ENCODE measurements around the gene ABCC4. TPM values are rescaled to one million over a fixed set of nuclear protein-coding genes. Genes with fewer than 3 reads are reported as not detected.

Gene ABCC4
- total and polyA plus RNA-seq, 4 donors = 0.74 to 22.5 (median 2.0) TPM

GRCh38 chr13:95060014-95060519 is 241.2 kb downstream of the ABCC4 start (continued):
- TF ChIP-seq, protein P1, sequence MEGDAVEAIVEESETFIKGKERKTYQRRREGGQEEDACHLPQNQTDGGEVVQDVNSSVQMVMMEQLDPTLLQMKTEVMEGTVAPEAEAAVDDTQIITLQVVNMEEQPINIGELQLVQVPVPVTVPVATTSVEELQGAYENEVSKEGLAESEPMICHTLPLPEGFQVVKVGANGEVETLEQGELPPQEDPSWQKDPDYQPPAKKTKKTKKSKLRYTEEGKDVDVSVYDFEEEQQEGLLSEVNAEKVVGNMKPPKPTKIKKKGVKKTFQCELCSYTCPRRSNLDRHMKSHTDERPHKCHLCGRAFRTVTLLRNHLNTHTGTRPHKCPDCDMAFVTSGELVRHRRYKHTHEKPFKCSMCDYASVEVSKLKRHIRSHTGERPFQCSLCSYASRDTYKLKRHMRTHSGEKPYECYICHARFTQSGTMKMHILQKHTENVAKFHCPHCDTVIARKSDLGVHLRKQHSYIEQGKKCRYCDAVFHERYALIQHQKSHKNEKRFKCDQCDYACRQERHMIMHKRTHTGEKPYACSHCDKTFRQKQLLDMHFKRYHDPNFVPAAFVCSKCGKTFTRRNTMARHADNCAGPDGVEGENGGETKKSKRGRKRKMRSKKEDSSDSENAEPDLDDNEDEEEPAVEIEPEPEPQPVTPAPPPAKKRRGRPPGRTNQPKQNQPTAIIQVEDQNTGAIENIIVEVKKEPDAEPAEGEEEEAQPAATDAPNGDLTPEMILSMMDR (IDR thresholded peaks at IDR 0.05; ENCODE audit: low read depth, low read length, missing input control) = no peak
- no peak for TF ChIP-seq JUND (IDR thresholded peaks at IDR 0.05)

DNA sequence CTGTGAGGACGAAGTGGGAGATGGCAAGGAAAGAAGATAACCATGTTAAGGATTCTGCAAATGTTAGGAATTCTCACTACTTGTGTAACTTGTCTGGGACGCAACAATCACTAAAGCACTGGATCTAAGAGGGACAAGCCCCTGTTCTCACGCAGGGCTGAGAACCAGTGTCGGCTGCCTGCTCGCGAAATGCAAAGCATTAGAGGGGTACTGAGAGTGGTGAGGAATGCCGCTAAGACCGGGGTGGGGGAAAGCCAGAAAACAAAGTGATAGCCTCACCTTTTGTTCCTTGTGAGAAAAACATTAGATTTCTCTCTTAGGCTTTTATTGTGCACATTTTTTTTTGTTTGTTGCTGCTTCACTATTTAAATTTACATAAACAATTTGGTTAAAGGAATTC is 241.9 kb downstream of the ABCC4 start:
- no peaks in the 10 kb centered on the region for H3K9me3 ChIP-seq (ENCODE audit: control insufficient read depth in 4 of 4, low read length in 3 of 4)
- H3K36me3 ChIP-seq (ENCODE audit: control insufficient read depth in 4 of 4, insufficient read depth in 3 of 4, low read depth in 1 of 4, low read length in 3 of 4) = no peaks in the 10 kb centered on the region
- DNase-seq (ENCODE audit: low spot score) = no peak
- no peak overlapping the region for H3K4me3 ChIP-seq (ENCODE audit: low read depth in 1 of 3, low read length in 3 of 3)
- no peak overlapping the region for H3K27ac ChIP-seq (ENCODE audit: low read depth in 1 of 2, low read length in 2 of 2)
- no peak for TF ChIP-seq HNF4A (conservative IDR thresholded peaks at IDR 0.05)
- TF ChIP-seq NR2F2 (IDR thresholded peaks at IDR 0.05) = no peak
- TF ChIP-seq, protein P1 (IDR thresholded peaks at IDR 0.05; ENCODE audit: low read depth, low read length, missing input control) = no peak
- no peak for TF ChIP-seq YY1 (IDR thresholded peaks at IDR 0.05)
- TF ChIP-seq, protein P2, sequence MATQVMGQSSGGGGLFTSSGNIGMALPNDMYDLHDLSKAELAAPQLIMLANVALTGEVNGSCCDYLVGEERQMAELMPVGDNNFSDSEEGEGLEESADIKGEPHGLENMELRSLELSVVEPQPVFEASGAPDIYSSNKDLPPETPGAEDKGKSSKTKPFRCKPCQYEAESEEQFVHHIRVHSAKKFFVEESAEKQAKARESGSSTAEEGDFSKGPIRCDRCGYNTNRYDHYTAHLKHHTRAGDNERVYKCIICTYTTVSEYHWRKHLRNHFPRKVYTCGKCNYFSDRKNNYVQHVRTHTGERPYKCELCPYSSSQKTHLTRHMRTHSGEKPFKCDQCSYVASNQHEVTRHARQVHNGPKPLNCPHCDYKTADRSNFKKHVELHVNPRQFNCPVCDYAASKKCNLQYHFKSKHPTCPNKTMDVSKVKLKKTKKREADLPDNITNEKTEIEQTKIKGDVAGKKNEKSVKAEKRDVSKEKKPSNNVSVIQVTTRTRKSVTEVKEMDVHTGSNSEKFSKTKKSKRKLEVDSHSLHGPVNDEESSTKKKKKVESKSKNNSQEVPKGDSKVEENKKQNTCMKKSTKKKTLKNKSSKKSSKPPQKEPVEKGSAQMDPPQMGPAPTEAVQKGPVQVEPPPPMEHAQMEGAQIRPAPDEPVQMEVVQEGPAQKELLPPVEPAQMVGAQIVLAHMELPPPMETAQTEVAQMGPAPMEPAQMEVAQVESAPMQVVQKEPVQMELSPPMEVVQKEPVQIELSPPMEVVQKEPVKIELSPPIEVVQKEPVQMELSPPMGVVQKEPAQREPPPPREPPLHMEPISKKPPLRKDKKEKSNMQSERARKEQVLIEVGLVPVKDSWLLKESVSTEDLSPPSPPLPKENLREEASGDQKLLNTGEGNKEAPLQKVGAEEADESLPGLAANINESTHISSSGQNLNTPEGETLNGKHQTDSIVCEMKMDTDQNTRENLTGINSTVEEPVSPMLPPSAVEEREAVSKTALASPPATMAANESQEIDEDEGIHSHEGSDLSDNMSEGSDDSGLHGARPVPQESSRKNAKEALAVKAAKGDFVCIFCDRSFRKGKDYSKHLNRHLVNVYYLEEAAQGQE (IDR thresholded peaks at IDR 0.05) = no peak
- TF ChIP-seq FOXA1 (IDR thresholded peaks at IDR 0.05) = no peak
- TF ChIP-seq SP1 (IDR thresholded peaks at IDR 0.05) = no peak
- TF ChIP-seq EGR1 (IDR thresholded peaks at IDR 0.05; ENCODE audit: low read depth in 2 of 2) = no peak
- TF ChIP-seq RXRA (IDR thresholded peaks at IDR 0.05) = no peak
- TF ChIP-seq MAX (IDR thresholded peaks at IDR 0.05) = no peak
- no peak for TF ChIP-seq JUND (IDR thresholded peaks at IDR 0.05)
- 87% methylated on average over 8 of the region's 8 CpGs for WGBS
- no peaks in the 10 kb centered on the region for H3K27me3 ChIP-seq (ENCODE audit: control insufficient read depth in 4 of 4, insufficient read depth in 4 of 4, low read length in 3 of 4)
- H3K4me1 ChIP-seq (ENCODE audit: control insufficient read depth in 4 of 4, insufficient read depth in 4 of 4, low read length in 3 of 4) = no peaks in the 10 kb centered on the region
- no peak overlapping the region for H3K9ac ChIP-seq (ENCODE audit: low read depth in 1 of 2, low read length in 2 of 2)

DNA sequence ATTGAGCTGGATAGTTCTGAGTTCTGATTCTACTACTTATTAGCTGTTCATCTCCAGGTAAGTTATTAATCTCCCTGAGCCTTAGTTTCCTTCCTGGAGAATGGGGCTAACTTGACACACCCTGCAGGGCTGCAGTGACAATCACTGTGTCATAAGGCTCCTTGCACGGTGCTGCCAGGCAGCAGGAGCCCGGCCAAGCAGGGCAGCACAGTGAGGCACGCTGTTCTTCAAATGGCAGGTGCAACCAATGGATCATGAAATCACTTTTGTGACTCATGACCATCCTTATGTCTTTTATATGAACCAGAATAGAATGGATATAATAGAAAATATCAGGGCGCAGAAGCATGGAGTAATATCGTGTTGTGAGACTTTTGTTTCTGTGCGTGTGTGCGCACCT is 242.6 kb downstream of the ABCC4 start:
- Histone ChIP-seq H3K4me3 (ENCODE audit: low read depth in 1 of 3, low read length in 3 of 3) (no peak overlapping the region), H3K36me3 (ENCODE audit: control insufficient read depth in 4 of 4, insufficient read depth in 3 of 4, low read depth in 1 of 4, low read length in 3 of 4) (no peaks in the 10 kb centered on the region), H3K27ac (ENCODE audit: low read depth in 1 of 2, low read length in 2 of 2) (no peak overlapping the region), H3K9ac (ENCODE audit: low read depth in 1 of 2, low read length in 2 of 2) (no peak overlapping the region), H3K9me3 (ENCODE audit: control insufficient read depth in 4 of 4, low read length in 3 of 4) (no peaks in the 10 kb centered on the region), H3K27me3 (ENCODE audit: control insufficient read depth in 4 of 4, insufficient read depth in 4 of 4, low read length in 3 of 4) (no peaks in the 10 kb centered on the region), H3K4me1 (ENCODE audit: control insufficient read depth in 4 of 4, insufficient read depth in 4 of 4, low read length in 3 of 4) (no peaks in the 10 kb centered on the region)
- WGBS = 96% methylated on average over 7 of the region's 7 CpGs
- DNase-seq (ENCODE audit: low spot score) = no peak
- TF ChIP-seq TAF1 (conservative IDR thresholded peaks at IDR 0.05) (no peak), HNF4A (conservative IDR thresholded peaks at IDR 0.05) (no peak), NR2F2 (IDR thresholded peaks at IDR 0.05) (no peak), FOXA2 (IDR thresholded peaks at IDR 0.05) (no peak), YY1 (IDR thresholded peaks at IDR 0.05) (no peak), ZBTB33 (IDR thresholded peaks at IDR 0.05) (no peak), GABPA (IDR thresholded peaks at IDR 0.05 in 1 of 2, conservative IDR thresholded peaks at IDR 0.05 in 1 of 2) (no peak), MAX (IDR thresholded peaks at IDR 0.05) (no peak), ATF3 (IDR thresholded peaks at IDR 0.05) (no peak), RXRA (IDR thresholded peaks at IDR 0.05) (no peak), JUND (IDR thresholded peaks at IDR 0.05) (no peak), FOXA1 (IDR thresholded peaks at IDR 0.05) (no peak), EGR1 (IDR thresholded peaks at IDR 0.05; ENCODE audit: low read depth in 2 of 2) (no peak)
- TF ChIP-seq, protein P1 (IDR thresholded peaks at IDR 0.05; ENCODE audit: low read depth, low read length, missing input control) = no peak
